ENCODE data around the gene C11orf97.
"Not testable (repeated sequence)": the region's sequence is repeated elsewhere in the genome, so short reads cannot be mapped to it uniquely, and the experiment has no call there.

The C11orf97 gene

GRCh38 chr11:94525546-94526324, 13.5 kb downstream of the C11orf97 start:
- no peak for DNase-seq

GRCh38 chr11:94526645-94527438, 14.6 kb downstream of the C11orf97 start:
- DNase-seq, result no peak

GRCh38 chr11:94528551-94528950, 16.3 kb downstream of the C11orf97 start:
- DNase-seq, result no peak

- DNase-seq, result no peak
These were observed 19.9 kb downstream of the C11orf97 start for GRCh38 chr11:94532211-94532610.

- no peak for DNase-seq
These were observed 20.9 kb downstream of the C11orf97 start for GRCh38 chr11:94533206-94533605.

GRCh38 chr11:94533696-94534630, 21.7 kb downstream of the C11orf97 start:
- no peak for DNase-seq

- DNase-seq, result no peak
These were observed 24.1 kb downstream of the C11orf97 start for GRCh38 chr11:94536386-94536785.

GRCh38 chr11:94537031-94537600, 24.9 kb downstream of the C11orf97 start:
- no peak for DNase-seq

- DNase-seq, result peak; percentile 7
These were observed 27.2 kb downstream of the C11orf97 start for GRCh38 chr11:94539420-94539819.

- DNase-seq, result peak; percentile 92
These were observed 31.7 kb downstream of the C11orf97 start, which contains the start of gene FUT4 for GRCh38 chr11:94543695-94544645. Gene FUT4, plus strand, starts transcription at chr11:94543921. Its CDS starts 213 bp downstream, at chr11:94544134.

GRCh38 chr11:94544646-94545263, 32.5 kb downstream of the C11orf97 start:
- no peak for DNase-seq

- DNase-seq, result no peak
These were observed 33.3 kb downstream of the C11orf97 start for GRCh38 chr11:94545264-94546161.

GRCh38 chr11:94546162-94546470, 33.9 kb downstream of the C11orf97 start:
- no peak for DNase-seq

GRCh38 chr11:94546886-94547285, 34.6 kb downstream of the C11orf97 start:
- no peak for DNase-seq

- no peak for DNase-seq
These were observed 36.9 kb downstream of the C11orf97 start for GRCh38 chr11:94549146-94549545.

- no peak for DNase-seq
These were observed 38.3 kb downstream of the C11orf97 start for GRCh38 chr11:94550513-94550912.

- DNase-seq, result no peak
These were observed 41.7 kb downstream of the C11orf97 start for GRCh38 chr11:94553938-94554337.

- DNase-seq, result not testable (repeated sequence)
These were observed 43.6 kb downstream of the C11orf97 start for GRCh38 chr11:94555752-94556329.

- DNase-seq, result no peak
These were observed 45.2 kb downstream of the C11orf97 start for GRCh38 chr11:94557421-94557820.

- no peak for DNase-seq
These were observed 45.7 kb downstream of the C11orf97 start for GRCh38 chr11:94557992-94558391.

Data from NCI-H146 (cell line).